DOHH2 (cell line): Measurements from ENCODE around the gene CCDC138.
A peak's percentile ranks its signal among the peaks of the same experiment; 100 is the strongest.

ENCODE experiments used
- H3F3A ChIP-seq: fragments of 200-600 bp; sonication (generic), shearing (Covaris generic); 2 replicates; pipeline ENCODE4 v1.6.0; 2016; ENCODE audit warnings: antibody characterized with exemption, mild to moderate bottlenecking; ENCODE audit not compliant: control insufficient read depth, insufficient read depth
- H3K27ac ChIP-seq: fragments of 200-600 bp; sonication (generic); 2 replicates; pipeline ENCODE4 v1.5.1; 2014; ENCODE audit warnings: low read depth, mild to moderate bottlenecking, low read length, moderate library complexity
- H3K27me3 ChIP-seq: fragments of 200-600 bp; sonication (generic); 2 replicates; pipeline ENCODE4 v1.6.1; 2014; ENCODE audit warnings: mild to moderate bottlenecking, low read length, mixed read lengths; ENCODE audit not compliant: control insufficient read depth
- H3K36me3 ChIP-seq: fragments of 200-600 bp; sonication (generic); 2 replicates; pipeline ENCODE4 v1.6.1; 2014; ENCODE audit warnings: mild to moderate bottlenecking, low read length, moderate library complexity, mixed read lengths; ENCODE audit not compliant: control insufficient read depth
- H3K4me1 ChIP-seq: fragments of 200-600 bp; sonication (generic); 2 replicates; pipeline ENCODE4 v1.6.1; 2014; ENCODE audit warnings: mild to moderate bottlenecking, low read length, mixed read lengths; ENCODE audit not compliant: control insufficient read depth
- H3K4me2 ChIP-seq: fragments of 200-600 bp; sonication (generic); 2 replicates; pipeline ENCODE4 v1.6.0; 2014; ENCODE audit warnings: mild to moderate bottlenecking, low read length, moderate library complexity
- H3K4me3 ChIP-seq: fragments of 200-600 bp; sonication (generic); 2 replicates; pipeline ENCODE4 v1.5.1; 2014; ENCODE audit warnings: mild to moderate bottlenecking, low read length, mixed read lengths
- H3K79me2 ChIP-seq: fragments of 200-600 bp; sonication (generic); 2 replicates; pipeline ENCODE4 v1.6.1; 2014; ENCODE audit warnings: mild to moderate bottlenecking, low read length, mixed read lengths; ENCODE audit not compliant: control insufficient read depth
- H3K9me2 ChIP-seq: fragments of 200-600 bp; sonication (generic); replicated peaks from 2 replicates; pipeline ENCODE4 v1.6.1; 2014; ENCODE audit warnings: mild to moderate bottlenecking, low read length, mixed read lengths; ENCODE audit not compliant: control insufficient read depth
- H3K9me3 ChIP-seq: fragments of 200-600 bp; sonication (generic); 2 replicates; pipeline ENCODE4 v1.6.1; 2014; ENCODE audit warnings: antibody characterized with exemption, low read length, mixed read lengths; ENCODE audit not compliant: control insufficient read depth, insufficient read depth
- H4K20me1 ChIP-seq: fragments of 200-600 bp; sonication (generic); 2 replicates; pipeline ENCODE4 v1.6.0; 2014; ENCODE audit warnings: low read depth, mild to moderate bottlenecking, antibody characterized with exemption, low read length, moderate library complexity; ENCODE audit not compliant: control insufficient read depth, insufficient read depth
- EZH2phosphoT487 ChIP-seq: fragments of 200-600 bp; sonication (generic); IDR thresholded peaks from 2 replicates; pipeline ENCODE4 v1.6.1; 2017; ENCODE audit warnings: borderline replicate concordance, mild to moderate bottlenecking, antibody characterized with exemption, low read length, moderate library complexity, mixed read lengths
- TF ChIP-seq, protein P1 (sequence below): fragments of 200-600 bp; sonication (generic); IDR thresholded peaks from one replicate; pipeline ENCODE4 v1.5.1; 2014; ENCODE audit warnings: antibody characterized with exemption, mild to moderate bottlenecking, low read depth, low read length; ENCODE audit not compliant: poor library complexity, severe bottlenecking

The CCDC138 gene

DNA sequence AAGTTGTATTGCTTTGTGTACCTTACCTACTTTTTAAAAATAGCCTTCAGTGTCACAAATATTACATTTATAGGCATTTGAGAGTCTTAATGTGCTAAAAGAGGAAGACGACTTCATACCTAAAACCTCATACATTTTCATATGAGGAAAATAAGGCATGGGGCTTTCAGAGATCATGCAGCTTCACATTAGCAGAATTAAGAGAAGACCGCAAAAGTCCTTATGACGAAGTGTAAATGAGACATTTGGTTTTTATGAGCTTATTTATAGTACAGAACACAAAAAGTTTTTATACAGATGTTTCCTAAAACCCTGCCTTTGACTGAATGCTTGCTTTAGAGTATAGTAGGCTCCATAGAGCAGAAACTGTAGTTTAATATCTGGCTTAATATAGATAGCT, 10.1 kb upstream of the CCDC138 start:
- no peaks in the 10 kb centered on the region for H3K9me3 ChIP-seq
- H3K4me3 ChIP-seq = peak overlapping the region; percentile 57
- peaks cover 67% of the 10 kb centered on the region for H3K4me1 ChIP-seq
- peaks cover 35% of the 10 kb centered on the region for H3F3A ChIP-seq
- peaks cover 75% of the 10 kb centered on the region for H3K36me3 ChIP-seq
- peak overlapping the region; percentile 76 for H3K4me2 ChIP-seq
- no peaks in the 10 kb centered on the region for H3K9me2 ChIP-seq
- TF ChIP-seq EZH2phosphoT487 = no peak
- TF ChIP-seq, protein P1, sequence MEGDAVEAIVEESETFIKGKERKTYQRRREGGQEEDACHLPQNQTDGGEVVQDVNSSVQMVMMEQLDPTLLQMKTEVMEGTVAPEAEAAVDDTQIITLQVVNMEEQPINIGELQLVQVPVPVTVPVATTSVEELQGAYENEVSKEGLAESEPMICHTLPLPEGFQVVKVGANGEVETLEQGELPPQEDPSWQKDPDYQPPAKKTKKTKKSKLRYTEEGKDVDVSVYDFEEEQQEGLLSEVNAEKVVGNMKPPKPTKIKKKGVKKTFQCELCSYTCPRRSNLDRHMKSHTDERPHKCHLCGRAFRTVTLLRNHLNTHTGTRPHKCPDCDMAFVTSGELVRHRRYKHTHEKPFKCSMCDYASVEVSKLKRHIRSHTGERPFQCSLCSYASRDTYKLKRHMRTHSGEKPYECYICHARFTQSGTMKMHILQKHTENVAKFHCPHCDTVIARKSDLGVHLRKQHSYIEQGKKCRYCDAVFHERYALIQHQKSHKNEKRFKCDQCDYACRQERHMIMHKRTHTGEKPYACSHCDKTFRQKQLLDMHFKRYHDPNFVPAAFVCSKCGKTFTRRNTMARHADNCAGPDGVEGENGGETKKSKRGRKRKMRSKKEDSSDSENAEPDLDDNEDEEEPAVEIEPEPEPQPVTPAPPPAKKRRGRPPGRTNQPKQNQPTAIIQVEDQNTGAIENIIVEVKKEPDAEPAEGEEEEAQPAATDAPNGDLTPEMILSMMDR = no peak
- H3K27me3 ChIP-seq = no peaks in the 10 kb centered on the region
- no peaks in the 10 kb centered on the region for H4K20me1 ChIP-seq
- peak overlapping the region; percentile 98 for H3K27ac ChIP-seq
- H3K79me2 ChIP-seq = peaks cover 32% of the 10 kb centered on the region

DNA sequence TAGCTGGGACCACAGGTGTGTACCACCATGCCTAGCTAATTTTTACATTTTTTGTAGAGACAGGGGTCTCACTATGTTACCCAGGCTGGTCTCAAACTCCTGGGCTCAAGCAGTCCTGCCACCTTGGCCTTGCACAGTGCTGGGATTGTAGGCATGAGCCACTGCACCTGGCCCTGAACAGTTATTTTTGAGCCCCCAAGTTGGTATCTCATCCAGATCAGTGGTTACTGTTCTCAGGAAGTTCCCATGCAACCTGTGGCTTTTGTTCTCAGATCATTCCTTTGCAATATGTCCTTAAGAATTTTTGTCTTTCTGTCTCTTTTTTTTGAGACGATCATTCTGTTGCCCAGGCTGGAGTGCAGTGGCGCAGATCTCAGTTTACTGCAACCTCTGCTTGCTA, 7.7 kb upstream of the CCDC138 start:
- peaks cover 31% of the 10 kb centered on the region for H3F3A ChIP-seq
- H3K4me1 ChIP-seq = peaks cover 86% of the 10 kb centered on the region
- H3K4me2 ChIP-seq = peak overlapping the region; percentile 76
- H3K9me2 ChIP-seq = no peaks in the 10 kb centered on the region
- H3K36me3 ChIP-seq = peaks cover 70% of the 10 kb centered on the region
- H3K4me3 ChIP-seq = peak overlapping the region; percentile 57; the same call in 1 of the 2 replicates
- H3K27me3 ChIP-seq = no peaks in the 10 kb centered on the region
- no peaks in the 10 kb centered on the region for H4K20me1 ChIP-seq
- no peaks in the 10 kb centered on the region for H3K9me3 ChIP-seq
- H3K27ac ChIP-seq = peak overlapping the region; percentile 98
- H3K79me2 ChIP-seq = peaks cover 34% of the 10 kb centered on the region
- TF ChIP-seq, protein P1 = no peak

DNA sequence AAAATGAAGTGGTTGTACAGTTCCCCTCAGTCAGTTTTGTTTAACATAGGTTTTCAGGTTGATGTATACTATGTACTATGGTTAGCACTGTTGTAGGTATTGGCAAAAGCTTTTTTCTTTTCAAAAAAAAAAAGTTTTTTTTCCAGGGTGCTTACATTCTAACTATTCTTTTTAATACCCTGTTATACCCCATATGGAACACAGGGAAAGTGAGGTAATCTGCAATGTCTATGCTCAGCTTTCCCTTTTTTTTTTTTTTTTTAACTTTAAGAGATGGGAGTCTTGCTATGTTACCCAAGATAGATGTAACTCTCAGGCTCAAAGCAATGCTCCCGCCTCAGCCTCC, 590 bp upstream of the CCDC138 start:
- Histone ChIP-seq H3K79me2 (peaks cover 46% of the 10 kb centered on the region), H3K4me2 (peak overlapping the region; percentile 88), H3K27me3 (no peaks in the 10 kb centered on the region), H3K4me1 (peaks cover 50% of the 10 kb centered on the region), H3K36me3 (peaks cover 63% of the 10 kb centered on the region), H3F3A (peaks cover 9% of the 10 kb centered on the region), H3K4me3 (peak overlapping the region; percentile 89), H3K9me3 (no peaks in the 10 kb centered on the region), H4K20me1 (no peaks in the 10 kb centered on the region), H3K27ac (peak overlapping the region; percentile 82), H3K9me2 (no peaks in the 10 kb centered on the region)
- TF ChIP-seq, protein P1 = no peak
- TF ChIP-seq EZH2phosphoT487 = no peak

DNA sequence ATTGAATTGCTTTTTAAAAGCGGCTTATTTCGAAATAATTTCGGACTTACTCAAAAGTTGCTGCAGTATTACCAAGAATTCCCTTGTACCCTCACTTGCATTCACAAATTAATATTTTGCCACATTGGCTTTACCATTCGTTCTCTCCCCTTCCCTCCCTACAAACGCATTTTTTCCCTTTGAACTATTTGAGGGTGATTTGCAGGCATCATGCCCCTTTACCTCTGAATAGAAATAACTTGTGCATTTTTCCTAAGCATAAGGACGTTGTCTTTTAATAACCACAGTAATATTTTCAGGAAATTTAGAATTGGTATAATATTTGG, 608 bp downstream of the CCDC138 start:
- TF ChIP-seq, protein P1 = no peak
- TF ChIP-seq EZH2phosphoT487 = no peak

More for the DNA sequence above, 608 bp downstream of the CCDC138 start:
- H3K9me3 ChIP-seq = no peaks in the 10 kb centered on the region
- H3K4me1 ChIP-seq = peaks cover 40% of the 10 kb centered on the region
- H3K4me2 ChIP-seq = peak overlapping the region; percentile 88
- peaks cover 9% of the 10 kb centered on the region for H3F3A ChIP-seq
- peak overlapping the region; percentile 82 for H3K27ac ChIP-seq
- H4K20me1 ChIP-seq = no peaks in the 10 kb centered on the region
- H3K9me2 ChIP-seq = no peaks in the 10 kb centered on the region
- peaks cover 50% of the 10 kb centered on the region for H3K79me2 ChIP-seq
- peaks cover 67% of the 10 kb centered on the region for H3K36me3 ChIP-seq
- peak overlapping the region; percentile 89 for H3K4me3 ChIP-seq
- H3K27me3 ChIP-seq = no peaks in the 10 kb centered on the region
